HG02610 (cell line): ENCODE data around the gene NFATC4.

Source experiments
- ATAC-seq: cut with Tn5 transposase; IDR thresholded peaks from one replicate; pipeline ENCODE4 v1.9.1; 2021; ENCODE audit warnings: mild to moderate bottlenecking, moderate library complexity; ENCODE audit not compliant: unreplicated experiment

NFATC4 gene

GRCh38 chr14:24407608-24408325, 39.8 kb downstream of the NFATC4 start:
- no peak for ATAC-seq

GRCh38 chr14:24408764-24409163, 40.8 kb downstream of the NFATC4 start:
- no peak for ATAC-seq

GRCh38 chr14:24409192-24409591, 41.2 kb downstream of the NFATC4 start:
- no peak for ATAC-seq

- no peak for ATAC-seq
These were observed 42.0 kb downstream of the NFATC4 start for GRCh38 chr14:24409956-24410355.

GRCh38 chr14:24411443-24412389, 43.7 kb downstream of the NFATC4 start:
- ATAC-seq: peak; percentile 55

- no peak for ATAC-seq
These were observed 46.1 kb downstream of the NFATC4 start for GRCh38 chr14:24414077-24414476.

- ATAC-seq: no peak
These were observed 46.9 kb downstream of the NFATC4 start for GRCh38 chr14:24414732-24415420.

GRCh38 chr14:24415421-24416253, 47.7 kb downstream of the NFATC4 start:
- ATAC-seq: no peak

GRCh38 chr14:24416254-24416931, 48.4 kb downstream of the NFATC4 start:
- ATAC-seq: no peak

GRCh38 chr14:24416932-24417619, 49.1 kb downstream of the NFATC4 start:
- no peak for ATAC-seq

- no peak for ATAC-seq
These were observed 50.0 kb downstream of the NFATC4 start for GRCh38 chr14:24417832-24418491.

- ATAC-seq: no peak
These were observed 50.5 kb downstream of the NFATC4 start for GRCh38 chr14:24418492-24418873.

- no peak for ATAC-seq
These were observed 54.3 kb downstream of the NFATC4 start for GRCh38 chr14:24422261-24422660.

GRCh38 chr14:24422694-24423601, 55.0 kb downstream of the NFATC4 start:
- no peak for ATAC-seq

- no peak for ATAC-seq
These were observed 57.7 kb downstream of the NFATC4 start for GRCh38 chr14:24425704-24426103.

- no peak for ATAC-seq
These were observed 58.3 kb downstream of the NFATC4 start for GRCh38 chr14:24426150-24426911.

- ATAC-seq: no peak
These were observed 59.0 kb downstream of the NFATC4 start for GRCh38 chr14:24426912-24427536.
